Transverse colon (tissue), 4 donors: ENCODE data around the gene ARHGEF2. TPM values are rescaled to one million over a fixed set of nuclear protein-coding genes. Genes with fewer than 3 reads are reported as not detected.

Source experiments
- DNase-seq: peaks from one replicate; pipeline ENCODE4 v3.0.0-alpha.2; 2019
- H3K27ac ChIP-seq, 4 donors: fragments of 200-600 bp; sonication (generic); 2 replicates each; pipeline ENCODE4 v1.5.1; 2016 to 2018; ENCODE audit warnings: inconsistent platforms in 4 of 4
- H3K27me3 ChIP-seq: fragments of 200-600 bp; sonication (generic); 2 replicates; pipeline ENCODE4 v1.5.1; 2017; ENCODE audit warnings: inconsistent platforms
- H3K36me3 ChIP-seq, 4 donors: fragments of 200-600 bp; sonication (generic); 2 replicates each; pipeline ENCODE4 v1.5.1; 2017 to 2019; ENCODE audit warnings: inconsistent platforms in 4 of 4
- H3K4me1 ChIP-seq, 4 donors: fragments of 200-600 bp; sonication (generic); 2 replicates each; pipeline ENCODE4 v1.5.1; 2017 to 2020; ENCODE audit warnings: inconsistent platforms in 4 of 4
- H3K4me3 ChIP-seq, 4 donors: fragments of 200-600 bp; sonication (generic); 1 replicate in 1 of 4; 2 replicates in 3 of 4; pipeline versions ENCODE4 v1.5.1 to v1.6.1; 2017 to 2019; ENCODE audit warnings: inconsistent platforms in 4 of 4
- H3K9me3 ChIP-seq, 2 donors: fragments of 200-600 bp; sonication (generic); 2 replicates each; pipeline ENCODE4 v1.5.1; 2017 to 2019; ENCODE audit warnings: inconsistent platforms in 2 of 2
- CTCF ChIP-seq, 5 experiments: fragments of 200-600 bp in 3 of 5; fragments of 450-650 bp in 2 of 5; sonication (generic) in 3 of 5; IDR thresholded peaks; 1 replicate in 2 of 5; 2 replicates in 3 of 5; pipeline ENCODE4 v1.5.1; 2016 to 2017; ENCODE audit warnings: antibody characterized with exemption in 5 of 5, inconsistent platforms in 3 of 5, mild to moderate bottlenecking in 2 of 5, moderate library complexity in 1 of 5
- EP300 ChIP-seq: sonication (generic); formaldehyde crosslinking; IDR thresholded peaks from one replicate; pipeline ENCODE4 v1.6.1; 2017; ENCODE audit warnings: antibody characterized with exemption, low read depth
- POLR2A ChIP-seq: fragments of 450-650 bp; IDR thresholded peaks from one replicate; pipeline ENCODE4 v1.6.1; 2016; ENCODE audit warnings: antibody characterized with exemption, mild to moderate bottlenecking, moderate library complexity
- POLR2AphosphoS5 ChIP-seq, 3 donors: sonication (generic); formaldehyde crosslinking; IDR thresholded peaks; one replicate each; pipeline ENCODE4 v1.6.1; 2016; ENCODE audit warnings: antibody characterized with exemption in 3 of 3
- WGBS, 2 donors: methylation state at CpG; one replicate each; pipeline ENCODE4 v1.1.5; 2018; ENCODE audit warnings: low coverage in 1 of 2; 5-methylcytosine and 5-hydroxymethylcytosine counted together
- in situ Hi-C, 4 donors: fragments of 200-750 bp; cut with MboI; loops; one replicate each; pipeline versions ENCODE4 v1.15.0 to v1.15.1; 2017; ENCODE audit warnings: low sequenced_read_pairs in 3 of 4, low pct_ligation_motif_present in 1 of 4, low pct_unique_long_range_greater_than_20kb in 1 of 4
- intact Hi-C: fragments of 100-400 bp; cut with DNase I; formaldehyde crosslinking; loops from one replicate; pipeline ENCODE4 v1.15.1; 2023; ENCODE audit warnings: low total_unique reads
- total RNA-seq, 4 donors: library from RNA; depleted of rRNA; stranded (reverse); fragments of >200 nt; gene quantifications; one replicate each; pipeline ENCODE4 v1.1.0, GENCODE V29; 2016

Gene ARHGEF2
- total RNA-seq, 4 donors from 2014 or later: 107 to 244 (median 169) TPM

- Histone ChIP-seq H3K9me3 (no peaks in the 10 kb centered on the region), H3K36me3 (peaks cover 0 to 17% (median 0%) of the 10 kb centered on the region in 4 donors), H3K4me3 (no peak overlapping the region), H3K27me3 (no peaks in the 10 kb centered on the region), H3K27ac (no peak overlapping the region), H3K4me1 (peaks cover 6 to 17% (median 13%) of the 10 kb centered on the region in 4 donors)
- WGBS, 2 donors: 70% methylated on average over 2 of the region's 2 CpGs
- intact Hi-C loops (no loop called here), in situ Hi-C loops (no loop called here)
- DNase-seq: no peak
- TF ChIP-seq POLR2AphosphoS5 (IDR thresholded peaks at IDR 0.05) (no peak), CTCF (IDR thresholded peaks at IDR 0.05) (no peak), POLR2A (no peak), EP300 (no peak)
Measured at GRCh38 chr1:156021954-156022353, 43.6 kb upstream of the ARHGEF2 start.

GRCh38 chr1:156021093-156021428, 42.7 kb upstream of the ARHGEF2 start:
- WGBS, 2 donors: 3 to 4% methylated on average over 3 to 4 of the region's 4 CpGs
- intact Hi-C loops: no loop called here
- H3K27me3 ChIP-seq: no peaks in the 10 kb centered on the region
- H3K4me3 ChIP-seq: peak overlapping the region; percentile 72 to 97 (median 82)
- H3K4me1 ChIP-seq: peaks cover 6 to 17% (median 13%) of the 10 kb centered on the region in 4 donors
- H3K9me3 ChIP-seq: no peaks in the 10 kb centered on the region
- in situ Hi-C loops: no loop called here
- DNase-seq: no peak
- TF ChIP-seq POLR2A (no peak), EP300 (no peak), POLR2AphosphoS5 (IDR thresholded peaks at IDR 0.05) (no peak), CTCF (IDR thresholded peaks at IDR 0.05) (no peak)
- H3K36me3 ChIP-seq: peaks cover 0 to 24% (median 2%) of the 10 kb centered on the region in 4 donors
- peak overlapping the region; percentile 87 to 94 (median 92) for H3K27ac ChIP-seq

- peak within 1 kb of the TSS; percentile 72 to 97 (median 82) for H3K4me3 ChIP-seq
- DNase-seq: peak; percentile 92
- intact Hi-C loops: no loop called here
- H3K27me3 ChIP-seq: no peaks in the 10 kb centered on the region
- no peaks in the 10 kb centered on the region for H3K9me3 ChIP-seq
- H3K27ac ChIP-seq: peak within 1 kb of the TSS; percentile 87 to 94 (median 92)
- peaks cover 6 to 15% (median 13%) of the 10 kb centered on the region in 4 donors for H3K4me1 ChIP-seq
- TF ChIP-seq POLR2AphosphoS5 (IDR thresholded peaks at IDR 0.05) (peak; percentile 79 to 88 (median 88)), EP300 (no peak), POLR2A (peak; percentile 45)
- 0 to 1% methylated on average over 3 to 43 of the region's 45 CpGs for WGBS, 2 donors
- in situ Hi-C loops: no loop called here
- peaks cover 0 to 24% (median 2%) of the 10 kb centered on the region in 4 donors for H3K36me3 ChIP-seq
Measured at GRCh38 chr1:156020293-156021092, 42.1 kb upstream of the ARHGEF2 start, which contains the start of gene SSR2. Gene SSR2 (minus strand): TSS chr1:156020951. CDS start chr1:156020167, 784 bp downstream.

- in situ Hi-C loops: no loop called here
- Histone ChIP-seq H3K4me3 (peak overlapping the region; percentile 72 to 97 (median 82)), H3K36me3 (peaks cover 0 to 24% (median 2%) of the 10 kb centered on the region in 4 donors), H3K4me1 (peaks cover 6 to 15% (median 13%) of the 10 kb centered on the region in 4 donors), H3K9me3 (no peaks in the 10 kb centered on the region), H3K27ac (peak overlapping the region; percentile 87 to 94 (median 92)), H3K27me3 (no peaks in the 10 kb centered on the region)
- intact Hi-C loops: no loop called here
- DNase-seq: no peak
- WGBS, 2 donors: 57% methylated on average over 8 of the region's 8 CpGs; no CpG with 5 or more reads in 1 of the 2 donors
- no peak for TF ChIP-seq POLR2A
- no peak for TF ChIP-seq CTCF (IDR thresholded peaks at IDR 0.05)
- no peak for TF ChIP-seq EP300
Measured at GRCh38 chr1:156019946-156020292, 41.6 kb upstream of the ARHGEF2 start.
